NT2/D1 (cell line): ENCODE results near the gene N4BP3.

ENCODE experiments used
- SUZ12 ChIP-seq: IDR thresholded peaks from 2 replicates; pipeline ENCODE4 v1.6.1; 2011; ENCODE audit not compliant: insufficient read length, insufficient read depth; ENCODE audit errors: extremely low read depth
- YY1 ChIP-seq: IDR thresholded peaks from 2 replicates; pipeline ENCODE4 v1.6.1; 2011; ENCODE audit not compliant: insufficient read length, insufficient read depth

DNA sequence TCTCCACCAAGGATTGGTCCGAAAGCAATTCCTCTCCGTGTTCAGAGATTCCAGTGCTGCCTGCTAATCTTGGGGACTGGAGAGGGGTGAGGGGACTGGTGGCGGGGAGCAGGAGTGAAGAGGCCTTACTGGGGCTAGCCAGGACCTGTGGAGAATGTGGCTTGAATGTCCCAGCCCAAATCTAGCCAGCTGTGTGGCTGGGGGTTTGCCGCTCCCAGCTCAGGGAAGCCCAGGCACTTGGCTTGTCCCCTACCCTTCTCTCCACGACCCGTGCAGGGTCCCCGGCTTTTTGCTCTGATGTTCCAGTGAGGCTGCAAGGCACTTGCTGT, 2.4 kb downstream of the N4BP3 start:
- TF ChIP-seq YY1 = no peak
- no peak for TF ChIP-seq SUZ12
